ENCODE results near the gene VSTM4. TPM values are rescaled to one million over a fixed set of nuclear protein-coding genes. Genes with fewer than 3 reads are reported as not detected.
A peak's percentile ranks its signal among the peaks of the same experiment; 100 is the strongest.

Gene VSTM4
- total and polyA plus RNA-seq, 9 of the 15 experiments (the other 6 are each of a cell fraction or from before 2014, with no cell fraction given), result 1.0 to 7.9 (median 3.0) TPM

- TF ChIP-seq WHSC1 (IDR thresholded peaks at IDR 0.05; ENCODE audit: low read length) (no peak), FIP1L1 (IDR thresholded peaks at IDR 0.05; ENCODE audit: low read depth, low read length, poor library complexity, severe bottlenecking) (no peak), MAX (CRISPR knock-in tag; IDR thresholded peaks at IDR 0.05) (peak; percentile 66), NEUROD1 (IDR thresholded peaks at IDR 0.05; ENCODE audit: borderline replicate concordance, low read depth, low read length, partially characterized antibody) (no peak), NR1H2 (CRISPR knock-in tag; IDR thresholded peaks at IDR 0.05) (no peak), SETDB1 (IDR thresholded peaks at IDR 0.05; ENCODE audit: low read length) (no peak), ZNF764 (CRISPR knock-in tag; IDR thresholded peaks at IDR 0.05; ENCODE audit: low read depth) (no peak), RCOR1 (IDR thresholded peaks at IDR 0.05; ENCODE audit: borderline replicate concordance in 1 of 2, low read depth in 2 of 2, low read length in 2 of 2) (peak in 1 of 2 experiments; percentile 65; a peak in 1 of 4 replicates), ZNF57 (CRISPR knock-in tag; IDR thresholded peaks at IDR 0.05) (no peak), GATAD2A (IDR thresholded peaks at IDR 0.05) (no peak), XRCC5 (IDR thresholded peaks at IDR 0.05; ENCODE audit: low read depth, low read length) (no peak), SAP30 (IDR thresholded peaks at IDR 0.05; ENCODE audit: borderline replicate concordance, insufficient read depth, low read depth, low read length, poor library complexity, severe bottlenecking) (no peak), RNF2 (IDR thresholded peaks at IDR 0.05) (peak; percentile 67), CREB3 (tag; conservative IDR thresholded peaks at IDR 0.05; ENCODE audit: low read depth) (0 out of 2 replicates have a peak, but pooled peaks have one; percentile 68), MYBL2 (IDR thresholded peaks at IDR 0.05; ENCODE audit: low read depth) (no peak), MYBL2 (CRISPR knock-in tag; IDR thresholded peaks at IDR 0.05; ENCODE audit: borderline replicate concordance) (no peak), ZFP36 (IDR thresholded peaks at IDR 0.05; ENCODE audit: low read depth, low read length, partially characterized antibody) (no peak), RBM34 (IDR thresholded peaks at IDR 0.05; ENCODE audit: borderline replicate concordance, insufficient read depth, low read length) (no peak), NRF1 (conservative IDR thresholded peaks at IDR 0.05 in 1 of 2, IDR thresholded peaks at IDR 0.05 in 1 of 2) (0 out of 4 replicates have a peak, but pooled peaks of 1 of the 2 experiments have one; percentile 18), BRF1 (IDR thresholded peaks at IDR 0.05; ENCODE audit: borderline replicate concordance, extremely low read depth, insufficient read length) (no peak), ZBTB26 (CRISPR knock-in tag; IDR thresholded peaks at IDR 0.05) (no peak), ZNF395 (CRISPR knock-in tag; IDR thresholded peaks at IDR 0.05) (peak; percentile 31; the same call in 1 of the 2 replicates), GABPB1 (CRISPR knock-in tag; IDR thresholded peaks at IDR 0.05) (peak; percentile 66; the same call in 1 of the 2 replicates), NR3C1 (CRISPR knock-in tag; IDR thresholded peaks at IDR 0.05) (no peak), GABPA (tag; conservative IDR thresholded peaks at IDR 0.05; ENCODE audit: low read depth) (no peak)
These were observed 46.2 kb upstream of the VSTM4 start (continued) for GRCh38 chr10:49161411-49161997.
